Tongue (tissue), 2 donors: Measurements from ENCODE around the gene ITGA7. TPM values are rescaled to one million over a fixed set of nuclear protein-coding genes. Genes with fewer than 3 reads are reported as not detected.

Source experiments
- DNase-seq: peaks from one replicate; pipeline ENCODE4 v3.0.0-alpha.2; 2015
- total RNA-seq: library from RNA; depleted of rRNA; stranded (reverse); fragments of >200 nt; gene quantifications from one replicate; pipeline ENCODE4 v1.2.3, GENCODE V29; 2014

The ITGA7 gene
- total RNA-seq, 1 donor from 2014 or later, result 278 TPM

DNA sequence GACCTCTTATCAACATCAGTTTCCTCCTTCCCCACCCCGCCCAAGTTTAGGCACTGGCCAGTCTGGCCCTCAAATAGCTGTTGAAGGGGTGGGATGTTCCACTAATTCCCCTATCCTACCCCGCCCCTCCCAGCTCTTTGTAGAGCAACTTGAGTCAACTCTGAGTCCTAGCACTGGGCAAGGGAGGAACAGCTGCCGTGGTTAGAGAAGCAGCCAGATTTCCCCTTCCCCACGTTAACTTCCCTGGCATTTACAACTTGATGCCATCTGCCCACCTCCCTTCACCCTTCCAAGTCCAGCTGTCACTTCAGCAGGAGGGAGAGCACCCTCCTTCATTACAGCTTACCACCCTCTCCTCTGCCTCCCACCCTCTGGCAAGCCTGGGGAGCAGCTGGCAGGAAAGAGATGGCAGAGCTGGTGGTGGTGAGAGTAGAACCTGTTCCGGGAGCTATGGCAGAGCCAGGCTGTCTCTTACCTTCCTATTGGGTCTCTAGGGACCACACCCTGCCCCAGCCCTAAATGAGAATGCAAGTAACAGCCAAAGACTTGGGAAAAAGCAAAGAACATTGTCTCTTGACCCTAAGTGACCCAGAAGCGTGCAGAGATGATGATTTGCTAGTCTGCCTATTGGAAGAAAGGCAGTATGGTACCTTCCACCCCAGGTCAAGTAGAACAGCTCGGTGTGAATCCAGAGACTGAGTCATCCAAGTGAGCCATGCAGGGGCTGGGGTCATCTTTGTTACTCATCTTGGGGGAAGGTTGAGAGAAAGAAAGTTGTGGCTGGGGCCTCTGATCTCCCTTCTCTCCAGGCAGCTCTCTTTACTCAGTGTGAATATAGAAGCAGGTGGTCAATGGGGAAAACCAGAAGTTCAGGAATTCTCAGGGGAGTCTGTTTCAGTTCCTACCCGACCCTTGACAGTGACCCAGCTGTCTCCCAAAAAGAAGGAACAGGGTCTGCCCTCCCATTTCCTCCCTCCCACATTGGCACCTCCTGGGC, 9.6 kb upstream of the ITGA7 start:
- peak; percentile 92 for DNase-seq

DNA sequence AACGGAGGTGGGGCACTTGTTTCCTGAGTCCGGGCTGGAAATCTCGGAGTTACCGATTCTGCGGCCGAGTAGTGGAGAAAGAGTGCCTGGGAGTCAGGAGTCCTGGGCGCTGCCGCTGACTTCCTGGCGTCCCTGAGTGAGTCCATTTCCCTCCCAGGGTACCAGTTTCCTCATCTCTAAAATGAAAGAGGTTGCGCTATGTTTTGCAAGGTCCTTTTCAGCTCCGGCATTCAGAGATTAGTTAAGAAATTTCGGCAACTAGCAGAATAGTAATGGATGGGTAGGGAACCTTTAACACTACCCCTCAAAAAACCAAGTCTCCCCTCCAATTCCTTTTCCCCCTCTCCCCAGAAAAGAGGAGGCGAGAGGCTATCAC, 8.9 kb upstream of the ITGA7 start:
- DNase-seq, result no peak

DNA sequence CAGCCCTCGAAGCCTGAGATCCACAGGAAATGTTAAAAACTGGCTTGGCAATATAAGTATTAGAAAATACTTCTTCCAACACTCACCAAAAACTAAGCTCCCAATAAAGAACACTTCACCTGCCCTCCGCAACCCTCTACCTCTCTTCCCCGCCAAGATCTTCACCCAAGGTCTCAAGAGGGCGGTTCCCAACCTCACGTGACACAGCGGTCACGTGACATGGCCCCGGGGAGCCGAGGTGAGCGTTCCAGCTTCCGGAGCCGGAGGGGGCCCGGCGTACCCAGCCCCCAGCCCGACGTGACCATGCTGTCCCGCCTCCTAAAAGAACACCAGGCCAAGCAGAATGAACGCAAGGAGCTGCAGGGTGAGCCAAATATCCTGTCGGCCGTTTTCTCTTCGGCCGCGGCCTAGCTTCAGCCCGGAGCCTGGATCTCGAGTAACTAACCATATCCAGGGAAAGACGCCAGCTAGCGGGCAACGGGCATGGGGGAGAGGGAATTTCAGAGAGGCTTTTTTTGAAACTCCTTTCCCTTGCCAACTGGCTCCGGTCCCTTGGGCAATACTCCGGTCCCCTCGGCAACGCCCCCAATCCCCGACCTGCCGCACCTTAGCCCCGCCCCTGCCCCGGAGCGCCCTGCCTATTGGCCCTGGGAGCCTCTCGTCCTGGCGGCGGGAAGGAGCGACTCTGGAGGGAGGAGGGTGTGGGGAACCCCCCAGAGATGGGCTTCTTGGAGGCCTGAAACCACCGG, 8.3 kb upstream of the ITGA7 start, which contains the start of gene BLOC1S1:
BLOC1S1 (plus strand) TSS at position 214 of the 749 bp plus-strand sequence; CDS start at position 220, 6 bp downstream.
- peak; percentile 97 for DNase-seq

DNA sequence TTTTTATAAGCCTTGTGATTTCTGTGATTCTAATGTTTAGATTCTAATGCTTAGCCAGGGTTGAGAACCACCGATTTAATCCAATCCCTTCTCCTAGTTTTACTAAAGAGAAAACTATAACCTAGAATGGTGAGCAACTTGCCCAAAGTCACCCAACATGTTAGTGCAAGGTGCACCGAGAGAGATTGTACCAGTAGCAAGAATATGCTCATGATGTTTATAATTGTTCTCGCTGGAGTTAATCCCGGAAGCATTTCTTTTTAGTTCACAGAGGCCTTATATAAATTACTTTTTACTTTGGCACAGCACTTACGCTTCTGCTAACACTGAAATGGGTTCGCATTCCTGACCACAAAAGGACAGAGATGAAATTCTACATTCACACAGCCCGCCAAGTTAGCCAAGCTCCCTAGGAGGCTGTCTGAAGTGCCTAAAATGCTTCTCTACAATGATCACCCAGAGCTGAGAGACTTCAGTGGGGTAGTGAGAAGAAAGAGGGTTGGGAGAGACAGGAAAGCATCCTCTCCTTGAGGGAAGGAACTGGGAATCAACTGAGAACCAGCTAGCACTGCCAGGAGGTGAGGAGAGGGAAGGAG, 7.6 kb upstream of the ITGA7 start:
- DNase-seq, result no peak

DNA sequence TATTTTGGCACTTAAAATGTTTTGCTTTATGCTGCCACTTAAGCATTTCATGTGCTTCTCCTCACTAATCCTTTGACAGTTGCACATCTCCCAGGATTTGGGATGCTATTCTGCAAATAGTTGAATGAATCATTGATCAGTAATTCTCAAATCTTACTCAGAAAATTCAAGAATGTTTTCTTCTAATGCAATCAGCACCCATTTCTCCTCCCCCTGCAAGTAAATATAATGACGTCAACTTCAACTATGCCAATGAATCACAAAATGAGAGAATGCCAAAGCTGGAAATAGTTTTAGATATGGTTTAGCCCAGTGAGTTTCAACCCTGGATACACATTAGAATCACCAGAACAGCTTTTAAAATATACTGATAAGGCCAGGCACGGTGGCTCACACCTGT, 6.0 kb upstream of the ITGA7 start:
- DNase-seq, result no peak

DNA sequence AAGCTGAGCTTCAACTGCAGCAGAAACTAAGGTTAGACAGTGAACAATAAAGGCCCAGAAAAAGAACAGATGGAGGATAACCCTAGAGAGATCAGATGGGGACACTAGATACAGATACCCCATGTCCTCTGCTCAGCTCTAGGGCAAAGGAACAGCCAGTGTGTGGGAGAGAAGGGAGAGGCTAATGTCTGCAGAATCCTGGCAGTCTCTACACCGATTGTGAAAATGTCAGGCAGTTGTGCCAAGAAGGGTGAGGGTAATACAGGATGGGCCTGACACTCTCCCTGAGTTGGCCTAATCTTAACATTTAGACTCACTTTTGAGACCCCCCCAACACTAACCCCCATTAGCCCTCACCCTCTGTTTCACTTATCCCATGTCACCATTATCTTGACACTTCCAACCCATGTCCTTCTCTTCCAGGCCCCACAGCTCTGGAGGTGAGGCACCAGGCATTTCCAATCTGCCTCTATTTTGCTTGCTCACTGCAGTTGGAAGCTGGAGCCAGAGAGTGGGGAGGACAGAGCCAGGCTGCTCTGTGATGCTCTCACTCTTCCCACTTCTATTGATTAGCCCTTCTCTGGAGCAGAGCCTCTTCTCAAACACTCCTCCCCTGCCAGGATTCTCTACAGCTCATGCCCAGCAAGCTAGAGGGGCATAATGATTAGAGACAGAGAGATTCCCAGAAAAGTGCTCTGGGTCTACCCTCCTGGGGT, 5.2 kb upstream of the ITGA7 start:
- DNase-seq, result no peak

DNA sequence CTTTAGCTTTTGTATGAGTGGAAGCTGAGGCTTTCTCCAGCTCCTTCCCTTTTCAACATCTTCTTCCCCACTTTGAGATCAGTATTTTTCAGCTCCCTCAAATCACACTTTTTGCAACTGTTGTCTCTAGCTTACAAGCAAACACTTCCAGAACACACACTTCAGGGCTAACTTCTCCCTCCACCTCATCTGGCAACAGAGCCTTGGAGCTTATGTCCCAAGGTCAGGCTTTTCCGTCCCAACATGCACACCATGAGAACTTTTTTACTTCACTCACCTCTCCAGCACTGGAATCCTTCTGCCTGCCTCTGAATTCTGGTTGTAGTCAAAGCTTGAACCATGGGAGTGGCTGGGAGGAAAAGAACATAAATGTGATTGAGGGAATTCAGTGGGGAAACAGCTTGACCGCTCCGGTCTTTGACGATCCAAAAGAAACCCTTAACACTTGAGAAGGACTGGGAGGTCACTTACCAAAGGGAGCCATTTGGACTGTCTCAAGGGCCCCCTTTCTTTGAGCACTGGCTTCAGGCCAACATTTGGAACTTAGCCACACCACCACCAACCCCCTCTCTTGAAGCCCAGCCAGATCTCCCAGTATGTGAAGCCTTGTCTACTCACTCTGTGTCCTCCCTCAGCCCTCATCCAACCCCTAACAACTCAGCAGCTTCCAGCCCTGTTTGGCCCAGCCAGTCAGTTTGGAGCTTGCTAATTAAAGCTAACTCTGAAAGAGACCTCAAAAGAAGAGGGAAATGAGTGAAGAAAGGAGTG, 4.3 kb upstream of the ITGA7 start:
- peak; percentile 63 for DNase-seq

DNA sequence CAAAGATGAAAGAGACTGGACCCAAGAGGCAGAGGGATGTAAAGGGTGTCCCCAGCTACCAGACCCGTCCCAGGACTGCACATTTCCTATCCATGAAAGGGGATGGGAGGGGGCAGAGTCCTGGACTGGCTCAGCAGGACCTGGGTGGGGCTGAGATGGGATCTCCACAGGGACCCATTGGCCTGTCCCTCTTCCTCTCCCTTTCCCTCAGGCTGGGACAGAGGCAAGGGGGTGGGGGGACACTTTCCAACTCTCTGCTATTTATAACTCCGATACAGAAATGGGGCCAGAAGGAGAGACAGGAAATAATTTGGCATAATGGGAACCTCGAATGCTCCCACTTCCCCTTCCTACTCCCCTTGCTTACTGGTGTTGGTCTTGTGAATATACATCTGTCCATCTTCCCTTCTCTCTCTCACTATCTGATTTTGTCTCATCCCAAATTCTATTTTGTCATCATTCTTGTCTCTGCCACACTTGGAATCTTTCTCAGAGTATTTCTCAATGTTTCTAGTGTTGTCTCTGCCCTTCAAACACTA, 1.1 kb upstream of the ITGA7 start:
- DNase-seq, result peak; percentile 32

DNA sequence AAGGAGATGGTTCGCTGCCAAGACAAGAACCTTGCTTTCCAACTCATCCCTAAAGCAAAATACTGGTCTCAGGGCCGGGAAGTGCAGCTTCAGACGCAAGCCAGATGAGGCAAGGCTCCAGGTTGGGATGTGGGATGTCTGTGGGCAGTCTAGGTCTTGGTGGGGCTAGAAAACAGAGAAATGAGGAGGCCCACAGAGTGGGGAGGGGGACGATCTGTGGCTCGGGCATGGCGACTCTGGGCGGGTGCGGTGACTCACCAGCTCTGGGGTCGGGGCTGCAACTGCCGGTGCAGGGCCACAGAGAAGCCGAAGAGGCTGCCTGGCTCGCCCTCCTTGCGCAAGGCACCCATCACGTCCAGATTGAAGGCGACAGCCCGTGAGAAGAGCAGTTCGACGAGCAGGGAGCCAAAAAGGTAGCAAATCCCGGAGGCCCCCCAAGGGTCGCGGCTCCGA, 459 bp downstream of the ITGA7 start:
- DNase-seq, result peak; percentile 37

DNA sequence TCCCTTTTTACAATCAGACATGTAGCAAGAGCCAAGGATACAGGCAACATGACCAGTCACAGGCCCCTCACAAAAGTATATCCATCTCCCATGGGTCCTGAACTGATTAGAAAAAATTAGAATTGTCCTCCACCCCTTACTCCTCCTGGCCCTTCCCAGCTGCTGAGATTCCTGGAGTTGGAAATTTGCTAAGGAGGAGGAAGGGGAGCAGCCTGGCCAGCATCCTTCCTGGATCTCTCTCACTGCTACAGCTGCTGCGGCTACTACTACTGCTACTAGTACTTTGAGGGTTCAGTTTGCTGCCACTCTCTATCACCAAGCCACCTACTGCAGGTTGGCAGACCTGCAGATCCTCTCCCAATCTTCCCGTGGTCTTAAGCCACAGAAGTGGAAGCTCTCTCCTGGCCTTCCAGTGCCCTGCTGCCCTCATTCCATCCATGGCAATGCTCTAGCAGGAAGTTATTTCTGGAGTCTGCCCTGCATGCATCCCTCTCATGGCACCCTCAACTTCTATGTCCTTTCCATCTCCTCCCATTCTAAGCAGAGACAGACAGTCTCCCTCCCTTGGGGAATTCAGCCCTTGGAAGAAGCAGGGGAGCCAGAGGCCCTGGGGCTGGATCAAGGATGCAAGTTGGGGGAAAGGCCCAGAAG, 1.0 kb downstream of the ITGA7 start:
- DNase-seq, result peak; percentile 61

DNA sequence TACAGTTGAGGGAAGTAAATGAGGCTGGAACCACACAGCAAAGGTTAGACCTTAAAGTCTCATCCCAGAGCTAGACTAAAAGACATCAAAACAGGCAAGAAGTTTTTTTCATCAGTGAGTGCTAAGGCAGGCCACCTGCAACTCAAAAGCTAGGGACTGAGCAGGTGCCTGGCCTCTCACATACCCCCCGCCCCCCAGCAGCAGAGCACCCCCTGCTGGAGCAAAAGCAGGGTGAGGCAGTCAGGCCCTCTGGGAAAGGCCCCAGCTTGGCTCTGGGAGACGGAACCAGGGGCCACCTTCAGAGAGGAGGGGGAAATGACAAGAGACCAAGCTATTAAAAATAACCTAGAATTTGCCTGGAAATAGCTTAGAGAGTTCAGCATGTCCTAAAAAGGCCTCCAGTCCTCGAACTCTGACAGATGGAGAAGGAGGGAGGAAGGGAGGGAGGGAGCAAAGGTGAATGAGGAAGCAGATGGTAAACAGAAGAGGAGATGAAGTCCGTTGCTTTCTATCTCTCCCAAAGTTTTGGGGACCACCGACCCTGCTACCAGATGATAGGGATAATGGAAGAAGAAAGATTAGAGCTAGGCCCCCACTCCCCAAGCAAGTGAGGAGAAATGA, 1.8 kb downstream of the ITGA7 start:
- DNase-seq, result peak; percentile 53

DNA sequence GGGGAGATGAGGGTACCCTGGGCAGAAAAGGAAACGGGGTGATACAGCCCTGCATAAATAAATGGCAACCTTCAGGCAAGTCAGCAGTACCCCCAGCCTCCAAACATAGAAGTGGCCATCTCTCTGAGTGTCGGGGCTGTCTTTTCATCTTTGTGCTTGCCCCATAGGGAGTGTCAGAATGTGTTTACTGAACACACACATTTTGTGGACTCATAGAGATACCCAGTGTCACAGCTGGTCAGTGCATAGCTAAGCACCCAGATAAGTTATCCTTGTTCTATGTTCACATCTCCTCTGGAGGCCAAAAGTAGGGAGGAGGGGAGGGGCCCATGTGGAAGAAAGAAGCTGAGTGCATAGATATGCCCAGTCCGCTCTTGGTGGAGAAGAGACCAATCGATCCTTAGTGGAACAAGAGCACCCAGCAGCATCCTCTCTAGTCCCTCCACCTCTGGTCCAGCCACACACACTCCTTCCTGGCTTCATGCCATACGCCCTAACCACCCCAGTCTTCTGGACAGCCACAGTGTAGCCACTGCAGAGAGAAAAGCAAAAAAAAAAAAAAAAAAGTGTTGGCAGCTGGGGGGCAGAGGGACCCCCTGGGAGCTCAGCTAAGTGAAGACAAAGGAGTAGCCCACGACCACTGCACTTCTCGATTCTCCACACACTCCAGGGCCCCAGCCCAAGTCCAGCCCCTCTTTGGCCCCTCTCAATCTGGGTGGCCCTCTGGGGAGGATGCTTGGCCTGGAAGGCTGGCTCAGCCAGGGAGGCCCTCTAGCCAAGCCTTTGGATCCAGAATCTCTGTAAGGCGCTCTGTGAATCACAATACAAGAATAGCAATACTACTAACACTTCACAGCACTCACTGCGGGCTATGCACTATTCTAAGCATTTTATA, 2.6 kb downstream of the ITGA7 start:
- peak; percentile 50 for DNase-seq

DNA sequence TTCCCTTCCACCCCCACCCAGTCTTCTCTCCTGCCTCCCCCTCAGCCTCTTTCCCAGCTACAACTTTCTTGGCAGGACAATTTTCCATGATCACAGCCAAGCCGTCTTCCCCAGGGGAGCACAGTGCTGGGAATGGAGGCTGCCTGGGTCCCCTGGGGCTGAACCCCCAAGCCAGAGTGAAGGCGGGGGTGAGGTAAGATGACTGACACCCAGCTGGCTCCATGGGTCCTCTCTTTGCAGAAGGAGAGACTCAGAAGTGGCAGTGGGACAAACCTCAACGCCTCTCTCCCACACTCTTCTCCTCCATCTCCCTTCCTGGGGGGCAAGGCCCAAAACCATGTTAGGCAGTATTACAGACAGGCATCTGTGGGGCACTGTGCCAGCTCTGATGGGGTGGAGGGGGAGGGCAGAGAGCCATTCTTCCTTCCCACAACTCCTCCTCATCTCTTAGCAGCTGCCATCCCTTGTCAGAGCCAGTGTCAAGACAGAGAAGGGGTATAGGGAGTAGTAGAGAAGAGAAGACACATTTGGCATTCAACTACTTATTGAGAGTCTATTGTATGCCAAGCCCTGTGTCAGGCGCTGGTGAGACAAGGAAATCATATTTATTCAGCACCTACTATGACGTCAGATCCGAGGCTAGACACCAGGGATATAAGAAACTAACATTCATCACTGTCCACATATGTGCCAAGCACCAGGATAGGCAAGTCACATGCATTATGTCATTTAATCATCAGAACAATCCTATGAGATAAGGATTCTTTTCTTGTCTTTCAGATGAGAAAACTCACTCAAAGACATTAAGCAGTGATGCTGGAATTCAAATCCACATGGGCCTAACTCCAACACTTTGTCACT, 3.6 kb downstream of the ITGA7 start:
- DNase-seq, result peak; percentile 98

DNA sequence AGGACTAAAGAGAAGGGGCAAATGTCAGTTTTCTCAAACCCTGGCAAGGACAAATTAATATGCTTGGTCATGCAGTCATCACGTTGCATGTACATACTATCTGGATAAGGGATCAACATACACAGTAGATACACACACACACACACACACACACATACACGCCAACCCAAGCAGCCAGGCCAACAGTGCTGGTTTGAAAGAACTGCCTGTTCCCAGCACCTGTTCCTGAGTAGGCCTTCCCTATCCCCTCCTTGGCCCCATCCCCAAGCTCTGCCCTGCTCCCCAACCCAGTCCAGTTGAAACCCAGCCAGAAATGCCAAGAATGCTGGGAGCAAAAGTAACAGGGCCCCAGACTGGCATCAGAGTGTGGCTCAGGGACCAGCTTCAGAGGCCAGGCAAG, 4.4 kb downstream of the ITGA7 start:
- DNase-seq, result peak; percentile 98

DNA sequence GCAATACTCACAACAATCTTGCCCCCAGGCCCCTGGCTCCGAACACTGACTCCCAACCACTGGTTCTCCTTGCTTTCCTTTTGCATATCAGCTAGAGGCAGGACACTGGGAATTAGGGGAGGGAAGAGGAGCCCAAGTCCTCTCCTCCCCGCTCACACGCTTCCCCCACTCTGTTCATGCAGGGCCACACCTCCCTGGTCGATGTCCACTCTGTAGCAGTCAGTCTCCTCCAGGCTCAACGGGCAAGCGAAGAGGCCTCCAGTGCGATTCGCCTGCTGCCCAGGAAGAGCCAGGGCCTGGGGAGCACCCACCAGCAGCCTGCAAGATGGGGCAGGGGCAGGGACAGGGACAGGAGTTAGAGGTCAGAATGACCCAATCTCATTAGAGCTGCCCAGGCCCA, 4.8 kb downstream of the ITGA7 start:
- DNase-seq, result no peak

DNA sequence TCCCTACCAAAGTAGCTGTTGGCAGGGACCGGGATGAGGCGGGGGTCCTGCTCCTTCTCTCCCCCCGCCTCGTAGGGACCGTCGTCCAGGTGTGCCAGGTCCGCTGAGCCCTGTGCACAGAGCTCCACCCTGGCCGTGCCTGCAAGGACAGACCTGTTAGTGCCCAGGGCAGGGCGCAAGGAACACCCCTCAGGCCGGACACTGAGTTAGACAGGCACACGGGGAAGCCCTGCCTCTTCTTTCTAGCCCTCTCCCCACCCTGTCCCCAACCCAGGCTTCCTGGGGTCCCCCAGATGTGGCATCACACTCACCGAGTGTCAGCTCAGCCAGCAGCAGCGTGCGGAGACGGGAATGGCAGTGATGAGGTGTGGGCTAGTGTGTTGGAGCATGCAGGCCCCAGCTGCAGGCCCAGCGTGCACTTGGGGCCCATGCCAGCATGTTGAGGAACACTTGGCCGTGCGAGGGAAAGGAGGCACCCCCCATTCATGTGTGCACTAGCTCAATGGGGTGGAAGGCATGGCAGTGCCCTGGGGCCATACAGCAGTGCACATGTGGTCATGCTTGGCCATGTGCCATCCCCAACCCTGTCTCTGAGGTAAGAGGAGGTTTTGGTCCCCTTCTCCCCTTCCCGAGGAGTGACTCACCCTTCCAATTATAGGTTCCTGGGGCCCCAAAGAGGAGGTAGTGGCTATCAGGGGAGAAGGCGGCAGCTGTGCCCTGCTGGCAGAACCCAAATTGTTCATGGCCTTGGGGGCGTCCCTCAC, 7.3 kb downstream of the ITGA7 start:
- DNase-seq, result peak; percentile 64

DNA sequence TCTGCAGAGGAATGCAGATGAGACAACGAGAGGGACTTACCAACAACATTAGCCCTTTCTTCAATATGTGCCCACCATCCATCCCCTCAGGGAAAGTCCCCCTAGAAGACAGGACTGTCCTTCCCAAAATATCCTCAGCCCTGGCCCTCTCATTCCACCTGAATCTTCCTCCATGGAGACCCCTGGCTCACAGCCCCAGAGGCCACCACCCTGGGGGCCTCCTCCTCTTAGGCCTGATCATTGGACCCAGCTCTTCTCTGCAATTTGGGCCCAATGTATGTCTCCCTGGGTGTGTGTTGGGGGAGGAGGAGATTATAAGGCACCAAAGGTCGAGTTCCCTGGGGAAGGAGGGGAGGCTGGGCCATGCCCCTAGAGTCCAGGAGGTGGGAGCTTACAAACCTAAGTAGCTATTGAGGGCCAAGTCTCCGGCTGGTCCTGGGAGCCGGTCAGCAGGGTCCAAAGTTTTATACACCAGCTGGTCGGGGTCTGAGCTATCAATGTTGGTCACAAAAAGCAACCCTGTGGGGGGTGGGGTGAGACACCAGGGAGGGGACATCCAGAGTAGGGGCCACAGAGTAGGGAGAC, 8.1 kb downstream of the ITGA7 start:
- no peak for DNase-seq
